HEK293 (cell line): ENCODE measurements around the gene COA3.

Experiments
- CTCF ChIA-PET: fragments of 350-600 bp; formaldehyde crosslinking; extraction: SDS; loops from one replicate; lab custom pipeline; 2021; ENCODE audit warnings: antibody characterized with exemption; lab: Yijun Ruan, JAX
- POLR2A ChIA-PET: fragments of 300-600 bp; formaldehyde crosslinking; extraction: SDS; loops from one replicate; lab custom pipeline; 2020; ENCODE audit warnings: antibody characterized with exemption, inconsistent platforms; lab: Yijun Ruan, JAX
- H3K27ac ChIP-seq: fragments of 200-500 bp; sonication (Bioruptor generic); 2 replicates; pipeline ENCODE4 v1.5.1; 2014; ENCODE audit warnings: low read depth, low read length, control low read depth, inconsistent platforms; ENCODE audit errors: extremely low read depth
- H3K36me3 ChIP-seq, 2 experiments: fragments of 200-500 bp in 1 of 2; sonication (Bioruptor generic) in 1 of 2; 1 replicate in 1 of 2; 2 replicates in 1 of 2; pipeline ENCODE4 v1.5.1; 2014 to 2017; ENCODE audit warnings: inconsistent platforms in 2 of 2, low read length in 2 of 2; ENCODE audit not compliant: control insufficient read depth in 2 of 2, insufficient read depth in 1 of 2
- H3K4me1 ChIP-seq: fragments of 200-500 bp; sonication (Bioruptor generic); 2 replicates; pipeline ENCODE4 v1.5.1; 2014; ENCODE audit warnings: mild to moderate bottlenecking, low read length, inconsistent platforms; ENCODE audit not compliant: control insufficient read depth, insufficient read depth
- H3K4me3 ChIP-seq: 2 replicates; pipeline ENCODE4 v1.5.1; 2011; ENCODE audit warnings: low read depth, mild to moderate bottlenecking, control low read depth, low read length, moderate library complexity
- H3K9me3 ChIP-seq: fragments of 200-500 bp; sonication (Bioruptor generic); 2 replicates; pipeline ENCODE4 v1.5.1; 2014; ENCODE audit warnings: low read depth, low read length, inconsistent platforms; ENCODE audit not compliant: control insufficient read depth, insufficient read depth
- KLF1 ChIP-seq: fragments of 450-650 bp; formaldehyde crosslinking; IDR thresholded peaks from 2 replicates; pipeline ENCODE4 v1.5.1; 2016; ENCODE audit warnings: missing biosample characterization, missing genetic modification characterization
- REST ChIP-seq: fragments of 450-650 bp; formaldehyde crosslinking; IDR thresholded peaks from 2 replicates; pipeline ENCODE4 v1.5.1; 2016; ENCODE audit warnings: missing biosample characterization, missing genetic modification characterization
- SP2 ChIP-seq: fragments of 450-650 bp; formaldehyde crosslinking; IDR thresholded peaks from 2 replicates; pipeline ENCODE4 v1.5.1; 2016; ENCODE audit warnings: missing biosample characterization, missing genetic modification characterization
- YY1 ChIP-seq: fragments of 450-650 bp; formaldehyde crosslinking; IDR thresholded peaks from 2 replicates; pipeline ENCODE4 v1.5.1; 2018; ENCODE audit warnings: missing biosample characterization, missing genetic modification characterization
- ZFP41 ChIP-seq: fragments of 450-650 bp; formaldehyde crosslinking; IDR thresholded peaks from 2 replicates; pipeline ENCODE4 v1.5.1; 2016; ENCODE audit warnings: missing biosample characterization, missing genetic modification characterization, borderline replicate concordance
- ZNF133 ChIP-seq: fragments of 450-650 bp; formaldehyde crosslinking; IDR thresholded peaks from 2 replicates; pipeline ENCODE4 v1.5.1; 2016; ENCODE audit warnings: missing biosample characterization, missing genetic modification characterization
- ZNF155 ChIP-seq: fragments of 450-650 bp; formaldehyde crosslinking; IDR thresholded peaks from 2 replicates; pipeline ENCODE4 v1.5.1; 2016; ENCODE audit warnings: missing biosample characterization, missing genetic modification characterization
- ZNF514 ChIP-seq: fragments of 450-650 bp; formaldehyde crosslinking; IDR thresholded peaks from 2 replicates; pipeline ENCODE4 v1.5.1; 2016; ENCODE audit warnings: missing biosample characterization, missing genetic modification characterization
- ZNF571 ChIP-seq: fragments of 450-650 bp; formaldehyde crosslinking; IDR thresholded peaks from 2 replicates; pipeline ENCODE4 v1.5.0; 2017; ENCODE audit warnings: missing biosample characterization, missing genetic modification characterization
- ZNF596 ChIP-seq: fragments of 450-650 bp; IDR thresholded peaks from 2 replicates; pipeline ENCODE4 v1.5.0; 2018; ENCODE audit warnings: missing biosample characterization, mild to moderate bottlenecking, missing genetic modification characterization, moderate library complexity
- TF ChIP-seq, protein P1 (sequence below): fragments of 450-650 bp; formaldehyde crosslinking; IDR thresholded peaks from 2 replicates; pipeline ENCODE4 v1.5.1; 2016; ENCODE audit warnings: missing biosample characterization, missing genetic modification characterization

The COA3 gene

GRCh38 chr17:42782166-42783061, 16.1 kb downstream of the COA3 start:
- Histone ChIP-seq H3K9me3 (no peaks in the 10 kb centered on the region), H3K27ac (no peak overlapping the region), H3K36me3 (peaks cover 9 to 37% of the 10 kb centered on the region in 2 experiments; a peak in 2 of 3 replicates), H3K4me3 (no peak overlapping the region), H3K4me1 (peaks cover 5% of the 10 kb centered on the region; the same call in 1 of the 2 replicates)
- ChIA-PET CTCF (interaction anchor here (1.4 to 3.6 kb wide), 2 partner anchors 19 to 204 kb away, joined by 5 to 16 read pairs; partner anchors contain the start of gene PSMC3IP), POLR2A (interaction anchor here (0.6 to 1.4 kb wide), 4 partner anchors 9 to 211 kb away, joined by 3 to 13 read pairs (median 6); partner anchors contain the start of gene VPS25)
- TF ChIP-seq ZNF155 (tag by site-specific recombination) (no peak), YY1 (tag by site-specific recombination) (no peak), ZFP41 (tag by site-specific recombination) (no peak), REST (tag by site-specific recombination) (no peak), ZNF133 (no peak), ZNF571 (tag by site-specific recombination) (no peak), SP2 (peak; percentile 26; the same call in 1 of the 2 replicates)
- TF ChIP-seq, protein P1, sequence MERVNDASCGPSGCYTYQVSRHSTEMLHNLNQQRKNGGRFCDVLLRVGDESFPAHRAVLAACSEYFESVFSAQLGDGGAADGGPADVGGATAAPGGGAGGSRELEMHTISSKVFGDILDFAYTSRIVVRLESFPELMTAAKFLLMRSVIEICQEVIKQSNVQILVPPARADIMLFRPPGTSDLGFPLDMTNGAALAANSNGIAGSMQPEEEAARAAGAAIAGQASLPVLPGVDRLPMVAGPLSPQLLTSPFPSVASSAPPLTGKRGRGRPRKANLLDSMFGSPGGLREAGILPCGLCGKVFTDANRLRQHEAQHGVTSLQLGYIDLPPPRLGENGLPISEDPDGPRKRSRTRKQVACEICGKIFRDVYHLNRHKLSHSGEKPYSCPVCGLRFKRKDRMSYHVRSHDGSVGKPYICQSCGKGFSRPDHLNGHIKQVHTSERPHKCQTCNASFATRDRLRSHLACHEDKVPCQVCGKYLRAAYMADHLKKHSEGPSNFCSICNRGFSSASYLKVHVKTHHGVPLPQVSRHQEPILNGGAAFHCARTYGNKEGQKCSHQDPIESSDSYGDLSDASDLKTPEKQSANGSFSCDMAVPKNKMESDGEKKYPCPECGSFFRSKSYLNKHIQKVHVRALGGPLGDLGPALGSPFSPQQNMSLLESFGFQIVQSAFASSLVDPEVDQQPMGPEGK (tag by site-specific recombination): 0 out of 2 replicates have a peak, but pooled peaks have one; percentile 10

DNA sequence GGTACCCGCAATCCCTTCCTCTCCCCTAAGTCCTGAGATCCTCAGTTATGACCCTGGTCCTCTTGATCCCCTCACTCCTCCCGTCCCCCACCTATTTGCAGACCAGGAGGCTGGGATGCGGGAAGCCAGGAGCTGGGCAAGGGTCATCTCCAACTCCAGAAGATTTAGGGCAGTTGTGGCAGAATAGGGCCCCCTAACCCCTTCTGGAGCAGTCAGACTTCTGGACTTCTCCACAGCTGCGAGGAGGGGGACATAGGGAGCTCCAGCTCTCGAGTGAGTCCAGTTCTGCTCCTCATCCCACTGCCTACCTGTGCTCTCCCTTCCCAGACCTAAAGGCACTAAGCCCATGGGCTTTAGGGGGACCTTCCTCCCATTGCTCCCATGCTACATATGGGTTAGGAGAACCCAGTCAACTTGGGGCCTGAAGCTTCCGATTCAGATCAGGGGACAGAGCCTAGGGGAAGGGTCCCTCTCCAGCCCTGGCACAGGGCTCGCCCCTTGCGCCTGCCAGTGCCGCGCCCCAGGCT, 16.8 kb downstream of the COA3 start:
- no peak for TF ChIP-seq KLF1 (tag by site-specific recombination)
- H3K4me1 ChIP-seq: peaks cover 5% of the 10 kb centered on the region; the same call in 1 of the 2 replicates
- POLR2A ChIA-PET: interaction anchor here (0.6 to 2.6 kb wide), 6 partner anchors 9 to 212 kb away, joined by 3 to 13 read pairs (median 4); partner anchors contain the start of genes CNTD1, COA3 and VPS25
- no peaks in the 10 kb centered on the region for H3K9me3 ChIP-seq
- peaks cover 16 to 43% of the 10 kb centered on the region in 2 experiments; a peak in 2 of 3 replicates for H3K36me3 ChIP-seq
- CTCF ChIA-PET: interaction anchor here (1.4 to 3.6 kb wide), 2 partner anchors 18 to 204 kb away, joined by 5 to 16 read pairs; partner anchors contain the start of gene PSMC3IP
- no peak overlapping the region for H3K4me3 ChIP-seq
- H3K27ac ChIP-seq: no peak overlapping the region

DNA sequence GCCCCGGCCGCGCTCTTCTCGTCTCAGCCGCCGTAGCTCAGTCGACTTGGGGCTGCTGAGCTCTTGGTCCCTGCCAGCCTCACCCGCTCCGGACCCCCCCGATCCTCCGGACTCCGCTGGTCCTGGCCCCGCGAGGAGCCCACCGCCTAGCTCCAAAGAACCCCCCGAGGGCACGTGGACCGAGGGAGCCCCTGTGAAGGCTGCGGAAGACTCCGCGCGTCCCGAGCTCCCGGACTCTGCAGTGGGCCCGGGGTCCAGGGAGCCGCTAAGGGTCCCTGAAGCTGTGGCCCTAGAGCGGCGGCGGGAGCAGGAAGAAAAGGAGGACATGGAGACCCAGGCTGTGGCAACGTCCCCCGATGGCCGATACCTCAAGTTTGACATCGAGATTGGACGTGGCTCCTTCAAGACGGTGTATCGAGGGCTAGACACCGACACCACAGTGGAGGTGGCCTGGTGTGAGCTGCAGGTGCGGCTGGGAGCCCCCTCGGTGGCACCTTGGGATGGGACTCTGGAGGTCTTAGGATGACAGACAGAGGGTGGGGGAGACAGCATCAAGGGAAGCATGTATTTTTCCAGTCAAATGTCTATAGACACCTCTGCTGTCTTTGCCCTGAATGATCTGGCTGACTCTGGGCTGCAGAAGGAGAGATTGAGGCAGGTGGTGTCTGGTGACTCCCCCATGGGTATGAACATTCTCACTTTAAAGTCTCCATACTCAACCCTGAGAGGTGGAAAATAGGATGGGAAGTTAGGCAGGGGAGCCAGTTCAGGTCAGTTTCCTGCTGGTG, 17.5 kb downstream of the COA3 start:
- Histone ChIP-seq H3K4me3 (peak overlapping the region; percentile 45), H3K9me3 (no peaks in the 10 kb centered on the region), H3K36me3 (peaks cover 23 to 49% of the 10 kb centered on the region in 2 experiments; a peak in 2 of 3 replicates), H3K27ac (peak overlapping the region; percentile 11; the same call in 1 of the 2 replicates), H3K4me1 (peaks cover 5% of the 10 kb centered on the region; the same call in 1 of the 2 replicates)
- ChIA-PET CTCF (interaction anchor here (0.5 to 3.6 kb wide), 7 partner anchors 8 to 503 kb away, joined by 3 to 16 read pairs (median 5); partner anchors contain the start of genes PSMC3IP and VPS25), POLR2A (interaction anchor here (0.9 to 2.6 kb wide), 9 partner anchors 8 to 214 kb away, joined by 3 to 13 read pairs (median 4); partner anchors contain the start of genes BECN1, CNTD1, COA3 and RETREG3)
- TF ChIP-seq ZNF514 (tag by site-specific recombination) (no peak), ZNF596 (no peak)
